ENCODE results near the gene RGL2.
"Not testable (repeated sequence)": the region's sequence is repeated elsewhere in the genome, so short reads cannot be mapped to it uniquely, and the experiment has no call there.

RGL2 gene

GRCh38 chr6:33273924-33274902, 24.5 kb downstream of the RGL2 start:
- no peak for DNase-seq (ENCODE audit: low read depth in 3 of 3)

- DNase-seq (ENCODE audit: low read depth in 3 of 3): no peak
Observed at GRCh38 chr6:33273129-33273923, 25.4 kb downstream of the RGL2 start.

GRCh38 chr6:33272275-33273128, 26.2 kb downstream of the RGL2 start:
- DNase-seq (ENCODE audit: low read depth in 3 of 3): no peak

- DNase-seq (ENCODE audit: low read depth in 3 of 3): peak; percentile 76 to 89 (median 88)
Observed at GRCh38 chr6:33271468-33272274, 27.1 kb downstream of the RGL2 start, which contains the start of the genes RPS18 and VPS52. Gene RPS18, plus strand, starts transcription at chr6:33272075. Its CDS starts 45 bp downstream, at chr6:33272120. Gene VPS52, minus strand, starts transcription at chr6:33271876. Its CDS starts 201 bp downstream, at chr6:33271675.

- no peak for DNase-seq (ENCODE audit: low read depth in 3 of 3)
Observed at GRCh38 chr6:33271117-33271467, 27.6 kb downstream of the RGL2 start.

GRCh38 chr6:33264015-33264414, 34.7 kb downstream of the RGL2 start:
- DNase-seq (ENCODE audit: low read depth in 3 of 3): no peak

- not testable (repeated sequence) for DNase-seq (ENCODE audit: low read depth in 3 of 3)
Observed at GRCh38 chr6:33262490-33262889, 36.3 kb downstream of the RGL2 start.

GRCh38 chr6:33259032-33259431, 39.7 kb downstream of the RGL2 start:
- no peak for DNase-seq (ENCODE audit: low read depth in 3 of 3)

GRCh38 chr6:33254591-33254990, 44.2 kb downstream of the RGL2 start:
- no peak for DNase-seq (ENCODE audit: low read depth in 3 of 3)

GRCh38 chr6:33252759-33253158, 46.0 kb downstream of the RGL2 start:
- DNase-seq (ENCODE audit: low read depth in 3 of 3): no peak

GRCh38 chr6:33251395-33252012, 47.2 kb downstream of the RGL2 start:
- no peak for DNase-seq (ENCODE audit: low read depth in 3 of 3)

- DNase-seq (ENCODE audit: low read depth in 3 of 3): no peak
Observed at GRCh38 chr6:33250731-33251130, 48.0 kb downstream of the RGL2 start.

GRCh38 chr6:33249732-33250630, 48.8 kb downstream of the RGL2 start:
- no peak for DNase-seq (ENCODE audit: low read depth in 3 of 3)

GRCh38 chr6:33248932-33249731, 49.6 kb downstream of the RGL2 start:
- DNase-seq (ENCODE audit: low read depth in 3 of 3): peak; percentile 88 to 94 (median 94)

- DNase-seq (ENCODE audit: low read depth in 3 of 3): peak in 1 of 3 donors; percentile 41
Observed at GRCh38 chr6:33248643-33248931, 50.2 kb downstream of the RGL2 start.

- DNase-seq (ENCODE audit: low read depth in 3 of 3): peak; percentile 82 to 91 (median 85)
Observed at GRCh38 chr6:33247977-33248642, 50.6 kb downstream of the RGL2 start.

- no peak for DNase-seq (ENCODE audit: low read depth in 3 of 3)
Observed at GRCh38 chr6:33243476-33243875, 55.3 kb downstream of the RGL2 start.

GRCh38 chr6:33241968-33242367, 56.8 kb downstream of the RGL2 start:
- no peak for DNase-seq (ENCODE audit: low read depth in 3 of 3)

All from stimulated activated CD4-positive, alpha-beta T cell treated with anti-CD3 and anti-CD28 coated beads, TNF-alpha, amount 100 ng/mL, for 48 hours (primary cell).